K562 (cell line): ENCODE results near the gene CYS1. TPM values are rescaled to one million over a fixed set of nuclear protein-coding genes. Genes with fewer than 3 reads are reported as not detected.

ENCODE experiments used
- LCOR ChIP-seq: sonication (generic); formaldehyde crosslinking; IDR thresholded peaks from 2 replicates; pipeline ENCODE4 v1.8.0; 2022; ENCODE audit warnings: mild to moderate bottlenecking, missing genetic modification reagents
- ZFP36 ChIP-seq: fragments of 150-350 bp; IDR thresholded peaks from 2 replicates; pipeline ENCODE4 v1.6.1; 2018; ENCODE audit warnings: low read length, low read depth; ENCODE audit not compliant: partially characterized antibody
- polyA plus RNA-seq, 8 experiments: library from polyadenylated mRNA; depleted of rRNA in 4 of 8; stranded (reverse) in 5 of 8; unstranded in 3 of 8; fragments of >200 nt; fragmentation: Nextera tagmentation in 2 of 8; fragmentation: Illumina TruSeq in 1 of 8; extraction: Ambion mirVana in 2 of 8; extraction: Trizol in 1 of 8; gene quantifications; 2 replicates each; pipeline versions ENCODE4 v1.2.1 to v1.2.3, GENCODE V29; 2011 to 2014; ENCODE audit warnings: inconsistent platforms in 1 of 8, missing spikeins in 1 of 8
- small RNA-seq: library from RNA; depleted of rRNA; stranded (forward); fragments of <200 nt; gene quantifications from one replicate; pipeline ENCODE3, GENCODE V24; 2014
- total RNA-seq, 7 experiments: library from RNA; depleted of rRNA in 6 of 7; stranded (reverse); fragments of >200 nt in 6 of 7; fragmentation: Illumina TruSeq in 2 of 7; extraction: Trizol in 2 of 7; gene quantifications; 2 replicates each; pipeline versions ENCODE4 v1.2.1 to v1.2.3, GENCODE V29; 2011 to 2021; ENCODE audit warnings: low replicate concordance in 1 of 7

Gene CYS1
- total and polyA plus RNA-seq, 9 of the 15 experiments (the other 6 are each of a cell fraction or from before 2014, with no cell fraction given): 0.11 to 0.13 TPM; not detected in 7

DNA sequence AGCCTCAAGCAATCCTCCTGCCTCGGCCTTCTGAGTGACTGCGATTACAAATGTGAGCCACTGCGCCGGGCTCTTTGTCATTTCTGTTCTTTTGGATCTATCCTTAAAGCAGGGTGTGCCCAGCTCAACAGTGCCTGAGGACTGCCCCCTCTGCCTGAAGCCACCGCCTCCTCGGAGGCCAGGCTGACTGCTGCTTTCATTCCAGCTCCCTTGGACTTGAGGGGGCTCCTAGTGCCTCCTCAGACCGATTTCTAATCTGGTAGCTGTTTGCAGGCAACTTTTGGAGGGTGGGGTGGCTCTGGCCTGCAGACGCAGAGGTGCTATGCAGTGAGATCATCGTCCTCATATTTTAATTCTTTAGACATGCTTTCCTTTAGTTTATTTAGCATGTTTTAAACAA is 72.8 kb downstream of the CYS1 start (continued):
- TF ChIP-seq LCOR (CRISPR knock-in tag): no peak
- TF ChIP-seq ZFP36: no peak

Small RNA genes within 50 kb of the gene (small RNA-seq; reads per million reads assigned to genes)
- not detected for gene RF00568

Other genes starting within 250 kb of the CYS1 start
- 8.8 and 15.3 TPM in 2 replicates for gene TAF1B, start 236.9 kb downstream of the CYS1 start, total RNA-seq (2014; rRNA removed)
- gene TAF1B, start 236.9 kb downstream of the CYS1 start, total RNA-seq (2014; rRNA removed; fragmentation: Illumina TruSeq; extraction: Trizol): 25.1 and 28.4 TPM in 2 replicates
- 24.3 and 24.8 TPM in 2 replicates for gene TAF1B, start 236.9 kb downstream of the CYS1 start, total RNA-seq (2015; rRNA removed; fragmentation: Illumina TruSeq; extraction: Trizol)
- 20.4 and 20.7 TPM in 2 replicates for gene TAF1B, start 236.9 kb downstream of the CYS1 start, total RNA-seq (2021)
- gene TAF1B, start 236.9 kb downstream of the CYS1 start, polyA plus RNA-seq (2011; rRNA removed): 11.5 and 17.3 TPM in 2 replicates
- 15.0 and 16.8 TPM in 2 replicates for gene TAF1B, start 236.9 kb downstream of the CYS1 start, polyA plus RNA-seq (2014; fragmentation: Illumina TruSeq; extraction: Trizol)
- gene TAF1B, start 236.9 kb downstream of the CYS1 start, polyA plus RNA-seq (2014; fragmentation: Nextera tagmentation; extraction: Ambion mirVana): 10 to 100 TPM; 13.2 to 17.4 TPM
- gene TAF1B, start 236.9 kb downstream of the CYS1 start, polyA plus RNA-seq (2014; rRNA removed): 9.9 and 12.9 TPM in 2 replicates
- gene GRHL1, start 128.7 kb downstream of the CYS1 start, total RNA-seq (2014; rRNA removed): 4.2 and 4.5 TPM in 2 replicates
- 5.1 and 5.4 TPM in 2 replicates for gene GRHL1, start 128.7 kb downstream of the CYS1 start, total RNA-seq (2014; rRNA removed; fragmentation: Illumina TruSeq; extraction: Trizol)
- gene GRHL1, start 128.7 kb downstream of the CYS1 start, total RNA-seq (2015; rRNA removed; fragmentation: Illumina TruSeq; extraction: Trizol): 3.2 and 3.4 TPM in 2 replicates
- gene GRHL1, start 128.7 kb downstream of the CYS1 start, total RNA-seq (2021): 4.6 and 5.5 TPM in 2 replicates
- 6.1 and 6.5 TPM in 2 replicates for gene GRHL1, start 128.7 kb downstream of the CYS1 start, polyA plus RNA-seq (2011; rRNA removed)
- gene GRHL1, start 128.7 kb downstream of the CYS1 start, polyA plus RNA-seq (2014; fragmentation: Illumina TruSeq; extraction: Trizol): 4.4 and 5.0 TPM in 2 replicates
- 1 to 10 TPM; 1.7 to 1.9 TPM for gene GRHL1, start 128.7 kb downstream of the CYS1 start, polyA plus RNA-seq (2014; fragmentation: Nextera tagmentation; extraction: Ambion mirVana)
- 4.7 and 5.8 TPM in 2 replicates for gene GRHL1, start 128.7 kb downstream of the CYS1 start, polyA plus RNA-seq (2014; rRNA removed)
- 5.6 and 8.7 TPM in 2 replicates for gene KLF11, start 36.9 kb downstream of the CYS1 start, total RNA-seq (2014; rRNA removed)
- 6.1 and 6.5 TPM in 2 replicates for gene KLF11, start 36.9 kb downstream of the CYS1 start, total RNA-seq (2014; rRNA removed; fragmentation: Illumina TruSeq; extraction: Trizol)
- 6.7 and 7.1 TPM in 2 replicates for gene KLF11, start 36.9 kb downstream of the CYS1 start, total RNA-seq (2015; rRNA removed; fragmentation: Illumina TruSeq; extraction: Trizol)
- 13.1 and 13.4 TPM in 2 replicates for gene KLF11, start 36.9 kb downstream of the CYS1 start, total RNA-seq (2021)
- 11.4 and 19.6 TPM in 2 replicates for gene KLF11, start 36.9 kb downstream of the CYS1 start, polyA plus RNA-seq (2011; rRNA removed)
- gene KLF11, start 36.9 kb downstream of the CYS1 start, polyA plus RNA-seq (2014; fragmentation: Illumina TruSeq; extraction: Trizol): 10.7 and 10.8 TPM in 2 replicates
- gene KLF11, start 36.9 kb downstream of the CYS1 start, polyA plus RNA-seq (2014; fragmentation: Nextera tagmentation; extraction: Ambion mirVana): 1 to 10 TPM; 2.1 to 3.0 TPM
- gene KLF11, start 36.9 kb downstream of the CYS1 start, polyA plus RNA-seq (2014; rRNA removed): 6.2 and 6.5 TPM in 2 replicates
- gene RRM2, start 42.3 kb upstream of the CYS1 start, total RNA-seq (2014; rRNA removed): 241 and 276 TPM in 2 replicates
- gene RRM2, start 42.3 kb upstream of the CYS1 start, total RNA-seq (2014; rRNA removed; fragmentation: Illumina TruSeq; extraction: Trizol): 128 and 148 TPM in 2 replicates
- 109 and 112 TPM in 2 replicates for gene RRM2, start 42.3 kb upstream of the CYS1 start, total RNA-seq (2015; rRNA removed; fragmentation: Illumina TruSeq; extraction: Trizol)
- 244 and 253 TPM in 2 replicates for gene RRM2, start 42.3 kb upstream of the CYS1 start, total RNA-seq (2021)
- 76.7 and 81.3 TPM in 2 replicates for gene RRM2, start 42.3 kb upstream of the CYS1 start, polyA plus RNA-seq (2011; rRNA removed)
- gene RRM2, start 42.3 kb upstream of the CYS1 start, polyA plus RNA-seq (2014; fragmentation: Illumina TruSeq; extraction: Trizol): 155 and 157 TPM in 2 replicates
- gene RRM2, start 42.3 kb upstream of the CYS1 start, polyA plus RNA-seq (2014; fragmentation: Nextera tagmentation; extraction: Ambion mirVana): 10 to 100 TPM; 50.1 to 50.7 TPM
- gene RRM2, start 42.3 kb upstream of the CYS1 start, polyA plus RNA-seq (2014; rRNA removed): 161 and 210 TPM in 2 replicates
- 56.2 and 62.9 TPM in 2 replicates for gene HPCAL1, start 222.5 kb upstream of the CYS1 start, total RNA-seq (2014; rRNA removed)
- gene HPCAL1, start 222.5 kb upstream of the CYS1 start, total RNA-seq (2014; rRNA removed; fragmentation: Illumina TruSeq; extraction: Trizol): 9.5 and 10.9 TPM in 2 replicates
- 20.2 and 25.0 TPM in 2 replicates for gene HPCAL1, start 222.5 kb upstream of the CYS1 start, total RNA-seq (2015; rRNA removed; fragmentation: Illumina TruSeq; extraction: Trizol)
- gene HPCAL1, start 222.5 kb upstream of the CYS1 start, total RNA-seq (2021): 61.5 and 65.5 TPM in 2 replicates
- 23.9 and 48.2 TPM in 2 replicates for gene HPCAL1, start 222.5 kb upstream of the CYS1 start, polyA plus RNA-seq (2011; rRNA removed)
- gene HPCAL1, start 222.5 kb upstream of the CYS1 start, polyA plus RNA-seq (2014; fragmentation: Illumina TruSeq; extraction: Trizol): 36.5 and 74.6 TPM in 2 replicates
- 1 to 10 TPM; 2.7 to 3.1 TPM for gene HPCAL1, start 222.5 kb upstream of the CYS1 start, polyA plus RNA-seq (2014; fragmentation: Nextera tagmentation; extraction: Ambion mirVana)
- 41.0 and 44.2 TPM in 2 replicates for gene HPCAL1, start 222.5 kb upstream of the CYS1 start, polyA plus RNA-seq (2014; rRNA removed)